ENCODE results near the gene MPDU1. TPM values are rescaled to one million over a fixed set of nuclear protein-coding genes. Genes with fewer than 3 reads are reported as not detected.

Gene MPDU1
- total and polyA plus RNA-seq, 2 of the 4 experiments (the other 2 are of a cell fraction), result 135 to 149 TPM

- Histone ChIP-seq H4K91ac (ENCODE audit: insufficient read depth, low read depth, low read length) (no peak overlapping the region), H3K27ac (ENCODE audit: insufficient read depth, low read length) (no peak overlapping the region)
Observed at GRCh38 chr17:7538891-7539545, 44.6 kb upstream of the MPDU1 start.

More at GRCh38 chr17:7538891-7539545, 44.6 kb upstream of the MPDU1 start:
- dilution Hi-C loops (cut with HindIII; ENCODE audit: low sequenced_read_pairs, unreplicated experiment) (no loop called here), in situ Hi-C loops (cut with MboI; ENCODE audit: low sequenced_read_pairs) (loop anchor here (25.0 kb wide), 1 partner anchor 477 kb away; no protein-coding TSS in a partner anchor), intact Hi-C loops (cut with micrococcal nuclease) (no loop called here)
- Histone ChIP-seq H3K9ac (ENCODE audit: low read depth, low read length) (no peak overlapping the region), H3K4ac (ENCODE audit: low read depth, low read length) (no peak overlapping the region), H3K27me3 (ENCODE audit: control insufficient read depth, insufficient read depth, low read length) (peaks cover 12% of the 10 kb centered on the region), H3K9me3 (ENCODE audit: control insufficient read depth, insufficient read depth, low read length) (peaks cover 16% of the 10 kb centered on the region), H3K36me3 (ENCODE audit: control insufficient read depth, insufficient read depth, low read length) (no peaks in the 10 kb centered on the region), H2AFZ (replicated peaks; ENCODE audit: low read length, poor library complexity) (peak overlapping the region; percentile 26), H3K23ac (ENCODE audit: low read depth, low read length) (no peak overlapping the region), H2BK120ac (ENCODE audit: low read depth, low read length) (no peak overlapping the region), H4K8ac (ENCODE audit: low read depth in 2 of 2, low read length in 2 of 2) (no peak overlapping the region), H2BK20ac (ENCODE audit: low read depth, low read length) (no peak overlapping the region), H3K79me1 (ENCODE audit: low read depth in 1 of 2, low read length in 2 of 2) (no peaks in the 10 kb centered on the region), H3K56ac (ENCODE audit: extremely low read depth, insufficient read depth, low read length) (no peak overlapping the region), H3K9me1 (ENCODE audit: insufficient read depth, low read length) (no peaks in the 10 kb centered on the region), H3K4me1 (ENCODE audit: control insufficient read depth, insufficient read depth, low read length) (no peaks in the 10 kb centered on the region), H2BK5ac (ENCODE audit: low read depth, low read length, poor library complexity, severe bottlenecking) (no peak overlapping the region), H2AK5ac (ENCODE audit: low read depth, low read length) (no peak overlapping the region), H3K14ac (replicated peaks; ENCODE audit: low read depth, low read length) (no peak overlapping the region), H3K4me3 (ENCODE audit: insufficient read depth, low read depth, low read length) (no peak overlapping the region), H4K5ac (ENCODE audit: low read depth, low read length) (no peak overlapping the region), H2AK9ac (replicated peaks; ENCODE audit: low read depth, low read length, poor library complexity) (no peak overlapping the region), H3K18ac (ENCODE audit: low read depth, low read length) (no peak overlapping the region), H4K20me1 (ENCODE audit: insufficient read depth, low read length) (no peaks in the 10 kb centered on the region), H3K4me2 (ENCODE audit: low read depth, low read length) (no peak overlapping the region), H2BK15ac (ENCODE audit: low read depth, low read length) (no peak overlapping the region)
- peak; percentile 34 for DNase-seq
- 81% methylated on average over 6 of the region's 11 CpGs; no CpG with 5 or more reads in 1 of the 2 experiments for WGBS, 2 experiments (ENCODE audit: extremely low coverage in 2 of 2, insufficient read length in 1 of 2)
- ChIA-PET POLR2A (ENCODE audit: unreplicated experiment) (no interaction called here), CTCF (no interaction called here)
- peak; percentile 66 for ATAC-seq (ENCODE audit: low read depth)
- TF ChIP-seq POLR2A (IDR thresholded peaks at IDR 0.05; ENCODE audit: low read depth, low read length), result no peak
- no peak for TF ChIP-seq RAD21 (IDR thresholded peaks at IDR 0.05; ENCODE audit: low read length)
- TF ChIP-seq FOS (IDR thresholded peaks at IDR 0.05; ENCODE audit: low read depth, low read length), result no peak
- peak; percentile 76 for TF ChIP-seq BHLHE40 (IDR thresholded peaks at IDR 0.05; ENCODE audit: low read depth, low read length)
- TF ChIP-seq CHD1 (IDR thresholded peaks at IDR 0.05; ENCODE audit: low read depth, low read length), result no peak
- no peak for TF ChIP-seq MAZ (IDR thresholded peaks at IDR 0.05; ENCODE audit: borderline replicate concordance, low read depth, low read length)
- TF ChIP-seq CTCF (conservative IDR thresholded peaks at IDR 0.05; ENCODE audit: low read depth, low read length), result no peak
- no TSS peak for BruUV-seq (replicated peaks)

All from IMR-90 (cell line).